Kidney (tissue), 14 donors: Measurements from ENCODE around the gene LBH. TPM values are rescaled to one million over a fixed set of nuclear protein-coding genes. Genes with fewer than 3 reads are reported as not detected.

ENCODE experiments used
- DNase-seq, 5 donors: peaks; one replicate each; pipeline ENCODE4 v3.0.0-alpha.2; 2013 to 2020
- FAIRE-seq: peaks from 2 replicates; lab custom pipeline; 2012; peaks lifted over from hg19 to GRCh38; lab: Jason Lieb, UNC
- H3K27ac ChIP-seq, 2 donors: one replicate each; pipeline ENCODE4 v1.7.0; 2013; ENCODE audit warnings: low read depth in 2 of 2, low read length in 2 of 2, inconsistent platforms in 1 of 2
- H3K27me3 ChIP-seq: one replicate; pipeline ENCODE4 v1.7.1; 2013; ENCODE audit warnings: low read length, inconsistent platforms; ENCODE audit not compliant: control insufficient read depth, insufficient read depth
- H3K36me3 ChIP-seq, 3 donors: one replicate each; pipeline versions ENCODE4 v1.7.0 to v1.7.1; 2013; ENCODE audit warnings: low read length in 3 of 3, control low read depth in 1 of 3, inconsistent platforms in 1 of 3; ENCODE audit not compliant: insufficient read depth in 3 of 3, control insufficient read depth in 2 of 3
- H3K4me1 ChIP-seq, 3 donors: one replicate each; pipeline versions ENCODE4 v1.7.0 to v1.7.1; 2013; ENCODE audit warnings: low read length in 3 of 3, inconsistent platforms in 1 of 3, low read depth in 1 of 3; ENCODE audit not compliant: control insufficient read depth in 2 of 3, insufficient read depth in 2 of 3
- H3K4me3 ChIP-seq, 3 donors: one replicate each; pipeline versions ENCODE4 v1.7.0 to v1.8.1; 2013; ENCODE audit warnings: low read length in 3 of 3, control low read depth in 1 of 3, inconsistent platforms in 1 of 3
- H3K9ac ChIP-seq, 3 donors: one replicate each; pipeline versions ENCODE4 v1.7.0 to v1.7.1; 2013; ENCODE audit warnings: low read length in 3 of 3, control low read depth in 1 of 3, inconsistent platforms in 1 of 3
- H3K9me3 ChIP-seq, 3 donors: one replicate each; pipeline versions ENCODE4 v1.7.0 to v1.7.1; 2013; ENCODE audit warnings: low read length in 3 of 3, control low read depth in 1 of 3, inconsistent platforms in 1 of 3; ENCODE audit not compliant: control insufficient read depth in 2 of 3, insufficient read depth in 1 of 3
- intact Hi-C: fragments of 100-400 bp; cut with DNase I; formaldehyde crosslinking; loops from one replicate; pipeline ENCODE4 v1.11.1; 2022
- polyA plus RNA-seq: library from polyadenylated mRNA; stranded (reverse); fragments of 350-450 nt; fragmentation: Illumina TruSeq; extraction: RNeasy Lipid Tissue Mini Kit (QIAGEN cat#74804); gene quantifications from one replicate; pipeline ENCODE4 v1.2.3, GENCODE V29; 2014; ENCODE audit warnings: low read depth, low replicate concordance; ENCODE audit not compliant: insufficient read depth
- total RNA-seq: library from RNA; stranded (reverse); fragmentation: NEBNext Ultra II Directional; extraction: Animal tissue kit (Norgen Biotek cat#: 25700); gene quantifications from one replicate; pipeline ENCODE4 v1.2.1, GENCODE V29; 2021
- TF ChIP-seq, protein P1 (sequence below): IDR thresholded peaks from 3 replicates; pipeline ENCODE4 v1.5.1; 2012; ENCODE audit warnings: mild to moderate bottlenecking, moderate library complexity, borderline replicate concordance; ENCODE audit not compliant: insufficient read depth; ENCODE audit errors: extremely low read depth
- donor health status: control.
- donor health status: control.
- donor health status: control.
- donor health status: control.
- donor health status: control.
- donor health status: DM: yes; HTN: yes; CAD: no.
- donor health status: Normal renal cell carcinoma (clear cell type).

The LBH gene
- total and polyA plus RNA-seq, 2 donors from 2014 or later = 27.2 to 81.9 TPM

DNA sequence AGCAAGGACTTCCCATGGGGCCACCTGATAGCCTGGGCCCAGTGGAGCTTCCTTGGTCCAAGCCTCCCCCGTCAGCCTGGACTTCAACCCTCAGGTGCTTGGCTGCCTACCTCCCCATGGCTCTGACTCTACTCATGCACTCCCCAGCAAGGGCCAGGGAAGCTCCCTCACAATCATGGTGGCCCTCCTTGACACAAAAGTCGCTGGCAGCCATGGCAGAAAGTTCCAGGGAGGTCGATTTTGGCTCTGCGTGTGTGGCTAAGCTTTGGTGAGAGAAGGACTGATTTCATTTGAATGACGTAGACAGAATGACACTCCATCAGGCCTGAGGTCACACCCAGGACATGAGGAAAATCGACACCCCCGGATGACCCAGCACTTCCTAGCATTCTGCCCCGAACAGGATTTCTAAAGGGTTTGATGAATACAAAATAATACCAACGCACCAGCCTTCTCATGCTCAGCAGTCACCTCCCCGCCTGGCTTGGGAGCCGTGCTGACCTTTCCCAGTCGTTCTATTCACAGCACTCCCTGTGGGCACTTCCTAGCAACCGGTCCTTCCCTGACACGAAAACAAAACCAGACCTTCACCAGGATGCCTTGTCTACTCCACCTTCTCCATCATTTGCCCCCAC is 52.7 kb downstream of the LBH start:
- intact Hi-C loops = no loop called here
- H3K9ac ChIP-seq = no peak overlapping the region
- H3K27ac ChIP-seq = no peak overlapping the region
- TF ChIP-seq, protein P1, sequence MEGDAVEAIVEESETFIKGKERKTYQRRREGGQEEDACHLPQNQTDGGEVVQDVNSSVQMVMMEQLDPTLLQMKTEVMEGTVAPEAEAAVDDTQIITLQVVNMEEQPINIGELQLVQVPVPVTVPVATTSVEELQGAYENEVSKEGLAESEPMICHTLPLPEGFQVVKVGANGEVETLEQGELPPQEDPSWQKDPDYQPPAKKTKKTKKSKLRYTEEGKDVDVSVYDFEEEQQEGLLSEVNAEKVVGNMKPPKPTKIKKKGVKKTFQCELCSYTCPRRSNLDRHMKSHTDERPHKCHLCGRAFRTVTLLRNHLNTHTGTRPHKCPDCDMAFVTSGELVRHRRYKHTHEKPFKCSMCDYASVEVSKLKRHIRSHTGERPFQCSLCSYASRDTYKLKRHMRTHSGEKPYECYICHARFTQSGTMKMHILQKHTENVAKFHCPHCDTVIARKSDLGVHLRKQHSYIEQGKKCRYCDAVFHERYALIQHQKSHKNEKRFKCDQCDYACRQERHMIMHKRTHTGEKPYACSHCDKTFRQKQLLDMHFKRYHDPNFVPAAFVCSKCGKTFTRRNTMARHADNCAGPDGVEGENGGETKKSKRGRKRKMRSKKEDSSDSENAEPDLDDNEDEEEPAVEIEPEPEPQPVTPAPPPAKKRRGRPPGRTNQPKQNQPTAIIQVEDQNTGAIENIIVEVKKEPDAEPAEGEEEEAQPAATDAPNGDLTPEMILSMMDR = no peak
- no peaks in the 10 kb centered on the region for H3K4me1 ChIP-seq
- no peak for FAIRE-seq
- no peaks in the 10 kb centered on the region for H3K9me3 ChIP-seq
- H3K36me3 ChIP-seq = no peaks in the 10 kb centered on the region
- H3K27me3 ChIP-seq = no peaks in the 10 kb centered on the region
- no peak overlapping the region for H3K4me3 ChIP-seq
- no peak for DNase-seq

DNA sequence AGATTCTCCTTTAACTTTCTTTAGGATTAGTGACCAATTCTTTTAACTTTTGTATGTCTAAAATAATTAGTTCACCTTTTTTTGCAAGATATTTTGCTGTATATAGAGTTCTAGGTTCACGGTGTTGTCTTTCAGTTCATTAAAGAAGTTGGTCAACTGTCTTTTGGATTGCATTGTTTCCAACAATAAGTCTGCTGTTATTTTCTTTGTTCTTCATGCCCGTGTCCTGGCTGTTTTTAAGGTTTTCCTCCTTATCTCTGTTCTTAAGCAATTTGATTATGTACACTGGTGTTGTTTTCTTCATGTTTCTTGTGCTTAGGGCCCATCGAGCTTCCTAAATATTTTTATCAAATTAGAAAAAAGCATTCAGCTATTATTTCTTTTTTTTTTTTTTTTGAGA is 54.4 kb downstream of the LBH start:
- no peak for DNase-seq
- no peaks in the 10 kb centered on the region for H3K27me3 ChIP-seq
- no peak overlapping the region for H3K9ac ChIP-seq
- FAIRE-seq = no peak
- H3K36me3 ChIP-seq = no peaks in the 10 kb centered on the region
- H3K9me3 ChIP-seq = no peaks in the 10 kb centered on the region
- H3K4me3 ChIP-seq = no peak overlapping the region
- TF ChIP-seq, protein P1 = no peak
- H3K4me1 ChIP-seq = no peaks in the 10 kb centered on the region
- intact Hi-C loops = no loop called here
- H3K27ac ChIP-seq = no peak overlapping the region

DNA sequence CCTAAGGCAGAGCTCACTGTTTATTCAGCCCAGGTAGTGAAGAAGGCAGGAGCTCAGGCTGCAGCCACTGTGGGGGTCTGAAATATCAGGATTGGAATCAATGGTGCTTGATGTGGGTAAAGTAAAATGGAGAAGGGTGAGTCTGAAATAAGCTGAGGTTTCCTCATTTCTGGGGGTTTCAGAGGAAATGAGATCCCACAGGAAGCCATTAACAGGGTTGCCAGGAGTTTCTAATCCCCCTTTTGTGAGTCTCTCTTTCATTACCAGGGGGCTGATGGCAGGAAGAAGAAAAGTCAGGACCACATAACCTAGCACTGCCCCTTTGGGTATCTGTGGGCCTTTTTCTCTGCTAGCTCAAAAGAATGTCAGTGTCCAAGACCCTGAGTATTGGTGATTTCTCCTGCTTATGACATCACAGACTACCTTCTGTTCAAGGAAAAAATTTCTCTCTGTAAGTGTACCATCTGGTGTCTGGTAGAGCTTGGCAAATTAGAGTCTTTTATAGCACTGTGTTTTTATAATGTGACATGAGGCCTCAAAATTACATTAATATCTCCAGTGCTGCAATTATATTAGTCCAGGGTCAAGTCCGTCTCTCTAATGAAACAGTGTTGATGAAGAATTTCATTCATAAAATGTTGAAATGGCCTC is 56.0 kb downstream of the LBH start:
- intact Hi-C loops = no loop called here
- Histone ChIP-seq H3K36me3 (no peaks in the 10 kb centered on the region), H3K27me3 (no peaks in the 10 kb centered on the region), H3K4me1 (no peaks in the 10 kb centered on the region), H3K4me3 (no peak overlapping the region), H3K27ac (no peak overlapping the region), H3K9ac (no peak overlapping the region), H3K9me3 (no peaks in the 10 kb centered on the region)
- no peak for FAIRE-seq
- TF ChIP-seq, protein P1 = no peak
- no peak for DNase-seq
